ENCODE data around the gene MAPK8IP3.

DNA sequence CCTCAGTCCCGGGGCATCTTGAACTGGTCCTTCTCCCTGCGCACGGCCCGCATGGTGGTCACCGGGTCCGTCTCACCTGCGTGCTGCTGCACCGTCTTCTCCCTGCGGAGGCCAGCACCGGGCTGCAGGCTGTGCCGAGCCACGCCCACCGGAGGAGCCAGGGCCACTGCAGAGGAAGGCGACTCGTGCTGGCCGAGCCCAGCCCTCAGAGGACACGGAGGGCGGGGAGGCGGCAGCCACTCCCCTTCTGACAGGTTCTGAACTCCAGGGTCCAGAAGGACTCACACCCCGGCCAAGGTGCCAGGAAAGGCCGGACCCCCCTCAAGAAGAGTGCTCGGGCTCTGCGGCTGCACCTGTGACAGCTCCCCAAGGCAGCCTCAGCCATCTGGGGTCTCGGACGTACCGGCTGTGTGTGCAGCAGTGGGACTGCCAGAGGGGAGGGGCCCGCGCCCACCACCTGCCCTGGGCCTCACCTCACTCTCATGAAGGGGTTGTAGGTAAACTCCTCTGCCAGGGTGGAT lies 103.3 kb downstream of the MAPK8IP3 start:
- TF ChIP-seq POLR2AphosphoS5 (IDR thresholded peaks at IDR 0.05) (no peak), EP300 (IDR thresholded peaks at IDR 0.05) (no peak), POLR2A (IDR thresholded peaks at IDR 0.05) (no peak)
- TF ChIP-seq, protein P1, sequence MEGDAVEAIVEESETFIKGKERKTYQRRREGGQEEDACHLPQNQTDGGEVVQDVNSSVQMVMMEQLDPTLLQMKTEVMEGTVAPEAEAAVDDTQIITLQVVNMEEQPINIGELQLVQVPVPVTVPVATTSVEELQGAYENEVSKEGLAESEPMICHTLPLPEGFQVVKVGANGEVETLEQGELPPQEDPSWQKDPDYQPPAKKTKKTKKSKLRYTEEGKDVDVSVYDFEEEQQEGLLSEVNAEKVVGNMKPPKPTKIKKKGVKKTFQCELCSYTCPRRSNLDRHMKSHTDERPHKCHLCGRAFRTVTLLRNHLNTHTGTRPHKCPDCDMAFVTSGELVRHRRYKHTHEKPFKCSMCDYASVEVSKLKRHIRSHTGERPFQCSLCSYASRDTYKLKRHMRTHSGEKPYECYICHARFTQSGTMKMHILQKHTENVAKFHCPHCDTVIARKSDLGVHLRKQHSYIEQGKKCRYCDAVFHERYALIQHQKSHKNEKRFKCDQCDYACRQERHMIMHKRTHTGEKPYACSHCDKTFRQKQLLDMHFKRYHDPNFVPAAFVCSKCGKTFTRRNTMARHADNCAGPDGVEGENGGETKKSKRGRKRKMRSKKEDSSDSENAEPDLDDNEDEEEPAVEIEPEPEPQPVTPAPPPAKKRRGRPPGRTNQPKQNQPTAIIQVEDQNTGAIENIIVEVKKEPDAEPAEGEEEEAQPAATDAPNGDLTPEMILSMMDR (IDR thresholded peaks at IDR 0.05): no peak

Measured in suprapubic skin (tissue), 4 donors.